Type B pancreatic cell (in vitro differentiated cells): ENCODE results near the gene THADA. TPM values are rescaled to one million over a fixed set of nuclear protein-coding genes. Genes with fewer than 3 reads are reported as not detected.

Experiments used
- DNase-seq: peaks from one replicate; pipeline ENCODE4 v3.0.0; 2021; ENCODE audit warnings: mixed read lengths; ENCODE audit not compliant: unreplicated experiment; ENCODE audit errors: extremely low spot score
- H3K27ac Mint-ChIP-seq: 2 replicates; pipeline ENCODE4 v1.8.0; 2021; ENCODE audit warnings: mild to moderate bottlenecking, mixed read lengths
- H3K27me3 Mint-ChIP-seq: 2 replicates; pipeline ENCODE4 v1.8.0; 2021; ENCODE audit warnings: mixed read lengths
- H3K36me3 Mint-ChIP-seq: 2 replicates; pipeline ENCODE4 v1.8.0; 2021; ENCODE audit warnings: mixed read lengths
- H3K4me1 Mint-ChIP-seq: one replicate; pipeline ENCODE4 v1.8.0; 2021; ENCODE audit warnings: mixed read lengths; ENCODE audit not compliant: unreplicated experiment
- H3K4me3 Mint-ChIP-seq: 2 replicates; pipeline ENCODE4 v1.8.0; 2021; ENCODE audit warnings: mild to moderate bottlenecking, mixed read lengths
- H3K9me3 Mint-ChIP-seq: 2 replicates; pipeline ENCODE4 v1.8.0; 2021; ENCODE audit warnings: mixed read lengths
- CTCF ChIP-seq: fragments of 200-600 bp; sonication (generic); conservative IDR thresholded peaks from 2 replicates; pipeline ENCODE4 v1.5.0; 2021; ENCODE audit warnings: antibody characterized with exemption, mild to moderate bottlenecking
- total RNA-seq: library from RNA; stranded (reverse); gene quantifications from 2 replicates; pipeline ENCODE4 v1.2.1, GENCODE V29; 2021; ENCODE audit warnings: low replicate concordance

Gene THADA
- total RNA-seq, 1 donor from 2014 or later = 35.6 TPM

GRCh38 chr2:43217228-43218154 is 378.3 kb downstream of the THADA start:
- no peak for DNase-seq
- H3K27ac Mint-ChIP-seq = peak overlapping the region; percentile 96
- no peaks in the 10 kb centered on the region for H3K9me3 Mint-ChIP-seq
- peak overlapping the region; percentile 44 for H3K4me3 Mint-ChIP-seq
- H3K4me1 Mint-ChIP-seq = peaks cover 46% of the 10 kb centered on the region
- peaks cover 6% of the 10 kb centered on the region for H3K36me3 Mint-ChIP-seq
- no peaks in the 10 kb centered on the region for H3K27me3 Mint-ChIP-seq
- no peak for TF ChIP-seq CTCF

- TF ChIP-seq CTCF = no peak
- H3K36me3 Mint-ChIP-seq = peaks cover 4% of the 10 kb centered on the region
- H3K4me1 Mint-ChIP-seq = peaks cover 45% of the 10 kb centered on the region
- DNase-seq = no peak
- no peak overlapping the region for H3K4me3 Mint-ChIP-seq
- H3K9me3 Mint-ChIP-seq = no peaks in the 10 kb centered on the region
- H3K27me3 Mint-ChIP-seq = no peaks in the 10 kb centered on the region
- H3K27ac Mint-ChIP-seq = no peak overlapping the region
Observed at GRCh38 chr2:43216629-43217028, 379.2 kb downstream of the THADA start.

GRCh38 chr2:43215673-43216255 is 380.1 kb downstream of the THADA start:
- Mint-ChIP-seq H3K4me1 (peaks cover 40% of the 10 kb centered on the region), H3K27me3 (no peaks in the 10 kb centered on the region), H3K27ac (no peak overlapping the region), H3K36me3 (no peaks in the 10 kb centered on the region), H3K9me3 (no peaks in the 10 kb centered on the region), H3K4me3 (no peak overlapping the region)
- no peak for DNase-seq
- no peak for TF ChIP-seq CTCF

- DNase-seq = no peak
- Mint-ChIP-seq H3K4me1 (peaks cover 34% of the 10 kb centered on the region), H3K27me3 (no peaks in the 10 kb centered on the region), H3K9me3 (no peaks in the 10 kb centered on the region), H3K36me3 (no peaks in the 10 kb centered on the region), H3K4me3 (no peak overlapping the region), H3K27ac (no peak overlapping the region)
- peak; percentile 20 for TF ChIP-seq CTCF
Observed at GRCh38 chr2:43214253-43214652, 381.6 kb downstream of the THADA start.

GRCh38 chr2:43212931-43213330 is 382.9 kb downstream of the THADA start:
- Mint-ChIP-seq H3K27ac (peak overlapping the region; percentile 81), H3K36me3 (no peaks in the 10 kb centered on the region), H3K9me3 (no peaks in the 10 kb centered on the region), H3K4me1 (peaks cover 29% of the 10 kb centered on the region), H3K4me3 (no peak overlapping the region), H3K27me3 (no peaks in the 10 kb centered on the region)
- DNase-seq = no peak
- TF ChIP-seq CTCF = no peak
